Astrocyte of the spinal cord (primary cell): ENCODE data around the gene PDE5A.

Experiments
- DNase-seq: peaks from one replicate; pipeline ENCODE4 v3.0.0; 2011; ENCODE audit warnings: low read depth, low spot score
- H3K4me3 ChIP-seq: 2 replicates; pipeline ENCODE4 v1.5.1; 2011; ENCODE audit warnings: low read depth, mild to moderate bottlenecking, low read length, moderate library complexity
- in situ Hi-C: cut with HindIII; loops from 2 replicates; pipeline ENCODE4 v1.10.0; 2017; ENCODE audit warnings: low sequenced_read_pairs
- TF ChIP-seq, protein P1 (sequence below): IDR thresholded peaks from 2 replicates; pipeline ENCODE4 v1.5.1; 2012; ENCODE audit warnings: low read depth, mild to moderate bottlenecking, low read length, inconsistent platforms

The PDE5A gene

DNA sequence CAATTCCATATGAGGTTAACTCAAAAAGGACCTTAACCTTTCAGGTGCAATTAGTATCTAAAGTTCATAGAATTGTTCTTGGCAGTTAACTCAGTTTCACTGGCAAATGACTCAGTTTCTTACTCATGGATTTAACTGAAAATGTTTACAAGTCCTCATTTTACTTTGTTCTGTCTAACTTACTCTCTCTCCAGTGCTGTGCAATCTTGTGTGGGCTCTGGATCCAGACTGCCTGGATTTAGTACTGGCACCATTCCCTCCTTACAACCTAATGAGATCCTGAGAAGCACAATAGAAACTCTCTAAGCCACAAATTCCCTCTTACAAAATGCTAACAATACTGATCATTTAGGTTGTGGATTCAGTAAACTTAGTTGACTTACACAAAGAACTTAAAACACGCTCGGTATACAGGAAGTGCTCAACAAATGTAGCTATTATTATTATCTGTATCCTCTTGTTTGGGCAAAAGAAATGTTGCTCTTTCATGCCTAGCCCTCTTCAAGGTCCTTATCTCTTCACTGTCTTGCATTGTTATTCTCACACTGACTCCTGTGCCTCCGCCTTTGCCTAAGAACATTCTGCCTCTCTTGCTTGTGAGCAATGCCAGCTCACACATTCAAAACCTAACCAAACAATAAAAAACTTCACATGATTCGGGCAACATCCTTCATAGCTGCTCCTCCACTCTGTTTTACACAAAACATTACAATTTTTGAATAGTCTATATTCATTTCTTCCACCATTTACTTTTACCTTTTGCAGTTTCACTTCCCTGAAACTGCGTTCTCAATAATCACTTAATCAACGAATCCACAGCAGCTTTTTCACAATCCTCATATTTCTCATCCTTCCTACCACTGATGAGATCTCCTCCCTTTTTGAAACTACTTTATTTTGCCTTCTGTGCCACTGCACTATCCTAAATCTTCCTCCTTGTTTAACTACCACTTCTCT, 91.8 kb downstream of the PDE5A start:
- in situ Hi-C loops = no loop called here
- TF ChIP-seq, protein P1, sequence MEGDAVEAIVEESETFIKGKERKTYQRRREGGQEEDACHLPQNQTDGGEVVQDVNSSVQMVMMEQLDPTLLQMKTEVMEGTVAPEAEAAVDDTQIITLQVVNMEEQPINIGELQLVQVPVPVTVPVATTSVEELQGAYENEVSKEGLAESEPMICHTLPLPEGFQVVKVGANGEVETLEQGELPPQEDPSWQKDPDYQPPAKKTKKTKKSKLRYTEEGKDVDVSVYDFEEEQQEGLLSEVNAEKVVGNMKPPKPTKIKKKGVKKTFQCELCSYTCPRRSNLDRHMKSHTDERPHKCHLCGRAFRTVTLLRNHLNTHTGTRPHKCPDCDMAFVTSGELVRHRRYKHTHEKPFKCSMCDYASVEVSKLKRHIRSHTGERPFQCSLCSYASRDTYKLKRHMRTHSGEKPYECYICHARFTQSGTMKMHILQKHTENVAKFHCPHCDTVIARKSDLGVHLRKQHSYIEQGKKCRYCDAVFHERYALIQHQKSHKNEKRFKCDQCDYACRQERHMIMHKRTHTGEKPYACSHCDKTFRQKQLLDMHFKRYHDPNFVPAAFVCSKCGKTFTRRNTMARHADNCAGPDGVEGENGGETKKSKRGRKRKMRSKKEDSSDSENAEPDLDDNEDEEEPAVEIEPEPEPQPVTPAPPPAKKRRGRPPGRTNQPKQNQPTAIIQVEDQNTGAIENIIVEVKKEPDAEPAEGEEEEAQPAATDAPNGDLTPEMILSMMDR = no peak
- DNase-seq = peak; percentile 62
- no peak overlapping the region for H3K4me3 ChIP-seq

DNA sequence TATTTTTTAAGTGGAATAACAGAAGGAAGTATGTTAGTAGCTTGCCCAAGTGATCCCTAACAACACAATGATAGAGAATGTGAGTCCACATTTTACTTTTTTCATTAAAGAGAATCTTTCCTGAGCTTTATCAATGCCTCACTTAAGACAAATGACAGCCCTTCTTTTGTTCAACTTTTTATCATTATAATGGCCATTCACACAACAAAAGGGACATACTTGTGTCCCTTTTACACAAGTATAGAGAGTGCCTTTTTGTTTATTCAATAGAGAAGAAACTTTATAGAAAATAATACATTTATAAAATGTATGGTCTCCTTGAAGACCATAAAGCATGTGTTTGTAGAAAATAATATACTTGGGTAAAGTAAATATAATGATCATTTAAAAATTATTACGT, 96.3 kb downstream of the PDE5A start:
- TF ChIP-seq, protein P1 = no peak
- no peak for DNase-seq
- H3K4me3 ChIP-seq = no peak overlapping the region
- in situ Hi-C loops = no loop called here

DNA sequence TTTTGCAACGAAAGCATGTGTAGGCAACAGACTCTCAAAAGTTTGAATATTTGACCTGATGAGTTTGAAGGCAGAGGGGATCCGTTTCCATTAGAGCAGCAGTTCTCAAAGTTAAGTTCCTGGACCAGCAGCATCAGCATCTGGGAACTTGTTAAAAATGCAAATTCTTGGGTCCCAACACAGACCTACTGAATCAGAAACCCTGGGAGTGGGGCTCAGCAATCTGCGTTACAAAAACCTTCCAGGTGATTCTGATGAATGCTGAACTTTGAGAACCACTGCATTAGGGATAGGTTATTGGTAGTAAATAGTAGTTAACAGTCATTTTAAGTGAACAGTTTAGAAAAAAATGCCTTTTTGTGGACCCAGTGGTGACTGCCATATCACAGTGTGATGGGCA, 98.8 kb downstream of the PDE5A start:
- TF ChIP-seq, protein P1 = no peak
- H3K4me3 ChIP-seq = no peak overlapping the region
- DNase-seq = no peak
- in situ Hi-C loops = no loop called here

DNA sequence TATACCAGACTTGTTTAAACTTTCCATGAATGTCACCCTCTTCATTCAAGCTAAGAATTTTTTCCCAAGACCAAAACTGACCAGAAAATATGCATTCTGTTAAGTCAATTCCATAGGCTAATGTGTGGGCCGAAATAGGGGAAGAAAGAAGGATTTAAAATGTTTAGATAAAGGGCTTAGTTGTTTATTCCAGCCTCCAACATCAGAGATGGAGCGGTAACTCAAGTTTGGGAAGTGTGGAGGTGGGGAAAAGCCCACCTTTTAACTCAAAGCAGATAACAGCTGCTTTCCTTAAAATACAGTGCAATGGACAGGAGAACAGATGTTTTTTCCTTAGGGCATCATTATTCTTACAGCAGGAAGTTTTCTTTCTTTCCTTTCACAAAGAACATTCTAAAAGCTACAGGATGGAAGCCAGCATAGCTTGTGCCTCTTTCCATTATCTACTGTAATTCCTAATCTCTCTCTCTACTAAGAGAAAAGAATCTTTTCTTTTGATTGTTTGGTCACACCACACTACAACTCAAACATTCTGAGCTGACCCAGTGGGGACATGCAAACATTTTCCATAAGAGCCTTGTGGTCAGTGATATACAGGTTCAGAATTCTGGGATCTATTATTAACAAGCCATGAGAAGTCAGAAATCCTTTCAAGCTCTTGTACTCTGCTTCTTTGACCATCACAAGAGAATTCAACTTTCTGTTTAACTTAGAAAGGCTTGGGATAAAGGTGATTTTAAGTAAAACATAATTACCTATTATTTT, 101.6 kb downstream of the PDE5A start:
- in situ Hi-C loops = no loop called here
- TF ChIP-seq, protein P1 = no peak
- peak; percentile 44 for DNase-seq
- no peak overlapping the region for H3K4me3 ChIP-seq

DNA sequence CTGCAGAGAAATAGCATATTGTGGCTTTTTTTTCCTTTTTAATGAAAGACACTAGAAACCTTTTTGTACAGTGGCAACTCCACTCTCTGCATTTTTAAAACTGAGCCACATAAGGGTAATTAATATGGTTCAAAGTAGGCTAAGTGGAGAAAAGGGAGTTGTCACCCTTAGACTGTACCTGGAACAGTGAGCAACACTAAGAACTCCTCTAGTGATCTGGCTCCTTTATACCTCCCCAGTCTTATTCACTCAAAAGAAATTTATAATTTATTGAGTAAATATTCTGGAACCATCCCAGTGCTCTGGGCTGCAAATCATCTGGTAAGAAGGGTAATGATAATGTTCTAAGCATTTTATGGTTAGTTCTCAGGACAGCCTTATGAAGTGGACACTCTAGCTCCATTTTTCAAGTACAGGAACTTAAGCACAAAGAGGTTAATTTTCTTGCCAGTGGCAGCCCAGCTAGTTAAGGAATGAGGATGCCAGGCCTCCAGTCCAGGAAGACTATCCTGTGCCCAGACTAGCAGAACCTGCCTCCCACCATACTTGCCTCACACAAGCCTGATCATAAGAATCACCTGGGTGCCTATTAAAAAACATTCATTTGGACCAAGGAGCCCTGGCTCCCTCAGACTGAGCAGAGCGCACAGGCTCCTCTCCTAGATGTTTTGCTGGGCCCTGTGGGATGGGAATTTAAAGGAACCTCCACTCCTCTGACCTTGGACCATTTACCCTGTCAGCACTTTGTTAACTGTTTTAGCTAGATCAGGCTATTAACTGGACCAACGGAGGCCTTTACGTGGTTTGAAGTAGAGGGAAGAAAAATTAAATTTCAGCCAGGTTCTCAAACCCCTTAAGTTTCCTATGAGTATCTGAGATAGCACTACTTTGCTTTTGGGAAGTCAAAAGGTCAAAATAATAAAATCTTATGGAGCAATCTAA, 102.6 kb downstream of the PDE5A start:
- no peak for DNase-seq
- in situ Hi-C loops = no loop called here
- TF ChIP-seq, protein P1 = no peak
- H3K4me3 ChIP-seq = no peak overlapping the region
